Stomach (tissue), 9 donors: ENCODE results near the gene EBF3. TPM values are rescaled to one million over a fixed set of nuclear protein-coding genes. Genes with fewer than 3 reads are reported as not detected.

Experiments
- DNase-seq, 2 donors: peaks; one replicate each; pipeline versions ENCODE4 v3.0.0 to v3.0.0-alpha.2; 2013 to 2019
- H3K27ac ChIP-seq, 5 donors: fragments of 200-600 bp in 4 of 5; sonication (generic) in 4 of 5; one replicate each; pipeline ENCODE4 v1.5.1; 2013 to 2019; ENCODE audit warnings: mild to moderate bottlenecking in 1 of 5, moderate library complexity in 1 of 5
- H3K27me3 ChIP-seq, 3 donors: fragments of 200-600 bp; sonication (generic); one replicate each; pipeline ENCODE4 v1.5.1; 2017 to 2019; ENCODE audit warnings: mixed run types in 1 of 3
- H3K36me3 ChIP-seq, 4 donors: fragments of 200-600 bp; sonication (generic); 1 replicate in 3 of 4; 2 replicates in 1 of 4; pipeline ENCODE4 v1.5.1; 2016 to 2019
- H3K4me1 ChIP-seq, 4 donors: fragments of 200-600 bp; sonication (generic); one replicate each; pipeline ENCODE4 v1.5.1; 2016 to 2019
- H3K4me3 ChIP-seq, 4 donors: fragments of 200-600 bp; sonication (generic) in 3 of 4; one replicate each; pipeline ENCODE4 v1.5.1; 2016 to 2019; ENCODE audit warnings: mild to moderate bottlenecking in 1 of 4
- H3K9me3 ChIP-seq, 4 donors: fragments of 200-600 bp; sonication (generic); one replicate each; pipeline ENCODE4 v1.5.1; 2016 to 2019
- CTCF ChIP-seq, 7 experiments: fragments of 450-650 bp in 4 of 7; fragments of 200-600 bp in 3 of 7; sonication (generic) in 3 of 7; IDR thresholded peaks; one replicate each; pipeline ENCODE4 v1.5.1; 2016 to 2019; ENCODE audit warnings: antibody characterized with exemption in 7 of 7, control low read depth in 2 of 7, mild to moderate bottlenecking in 1 of 7
- EP300 ChIP-seq: sonication (generic); formaldehyde crosslinking; IDR thresholded peaks from one replicate; pipeline ENCODE4 v1.6.1; 2017; ENCODE audit warnings: antibody characterized with exemption
- POLR2A ChIP-seq, 4 donors: fragments of 450-650 bp; IDR thresholded peaks; one replicate each; pipeline ENCODE4 v1.6.1; 2016; ENCODE audit warnings: antibody characterized with exemption in 4 of 4, control low read depth in 2 of 4, mild to moderate bottlenecking in 1 of 4, moderate library complexity in 1 of 4
- POLR2AphosphoS5 ChIP-seq, 3 donors: sonication (generic); formaldehyde crosslinking; IDR thresholded peaks; one replicate each; pipeline ENCODE4 v1.6.1; 2016; ENCODE audit warnings: antibody characterized with exemption in 3 of 3
- WGBS, 5 donors: extraction: QIAGEN DNeasy Blood & Tissue Kit in 3 of 5; methylation state at CpG; one replicate each; pipeline versions ENCODE4 v1.1.5 to v1.1.7; 2013 to 2018; 5-methylcytosine and 5-hydroxymethylcytosine counted together
- intact Hi-C: fragments of 100-400 bp; cut with DNase I; formaldehyde crosslinking; loops from one replicate; pipeline ENCODE4 v1.15.1; 2023; ENCODE audit warnings: low total_unique reads
- polyA plus RNA-seq, 3 donors: library from polyadenylated mRNA; stranded (reverse); fragments of 200-250 nt; gene quantifications; one replicate each; pipeline ENCODE4 v1.2.3, GENCODE V29; 2013
- total RNA-seq, 5 donors: library from RNA; depleted of rRNA; stranded (reverse); fragments of >200 nt; gene quantifications; one replicate each; pipeline versions ENCODE4 v1.1.0 to v1.2.3, GENCODE V29; 2014 to 2016
- donor health status: healthy with polysubstance abuse.
- donor health status: Bipolar disorder and iron deficiency.
- donor health status: healthy.

The EBF3 gene
- total and polyA plus RNA-seq, 8 donors: 0.19 to 7.3 (median 0.58) TPM; not detected in 3

- no peaks in the 10 kb centered on the region for H3K36me3 ChIP-seq
- WGBS, 5 donors: 35 to 52% (median 40%) methylated on average over 7 of the region's 7 CpGs
- H3K27me3 ChIP-seq: peaks cover 0 to 14% (median 0%) of the 10 kb centered on the region in 3 donors
- peaks cover 0 to 7% (median under 1%) of the 10 kb centered on the region in 4 donors for H3K9me3 ChIP-seq
- H3K4me1 ChIP-seq: no peaks in the 10 kb centered on the region
- H3K27ac ChIP-seq: no peak overlapping the region
- no peak overlapping the region for H3K4me3 ChIP-seq
- TF ChIP-seq POLR2AphosphoS5 (IDR thresholded peaks at IDR 0.05) (no peak), CTCF (IDR thresholded peaks at IDR 0.05) (no peak), EP300 (no peak), POLR2A (IDR thresholded peaks at IDR 0.05) (no peak)
- intact Hi-C loops: no loop called here
- no peak for DNase-seq
Measured at GRCh38 chr10:129812398-129812797, 151.7 kb downstream of the EBF3 start.

- no peaks in the 10 kb centered on the region for H3K36me3 ChIP-seq
- no peak for DNase-seq
- H3K4me1 ChIP-seq: no peaks in the 10 kb centered on the region
- H3K9me3 ChIP-seq: peaks cover 0 to 10% (median 4%) of the 10 kb centered on the region in 4 donors
- H3K27me3 ChIP-seq: peaks cover 0 to 14% (median 0%) of the 10 kb centered on the region in 3 donors
- intact Hi-C loops: no loop called here
- no peak overlapping the region for H3K4me3 ChIP-seq
- H3K27ac ChIP-seq: no peak overlapping the region
- TF ChIP-seq POLR2AphosphoS5 (IDR thresholded peaks at IDR 0.05) (no peak), POLR2A (IDR thresholded peaks at IDR 0.05) (no peak), CTCF (IDR thresholded peaks at IDR 0.05) (no peak), EP300 (no peak)
- WGBS, 5 donors: 81 to 98% (median 94%) methylated on average over 8 to 9 of the region's 9 CpGs
Measured at GRCh38 chr10:129811208-129811607, 152.9 kb downstream of the EBF3 start.

GRCh38 chr10:129809841-129810240 is 154.2 kb downstream of the EBF3 start:
- DNase-seq: no peak
- TF ChIP-seq EP300 (no peak), CTCF (IDR thresholded peaks at IDR 0.05) (no peak), POLR2AphosphoS5 (IDR thresholded peaks at IDR 0.05) (no peak), POLR2A (IDR thresholded peaks at IDR 0.05) (no peak)
- Histone ChIP-seq H3K27ac (no peak overlapping the region), H3K9me3 (peaks cover 2 to 21% (median 17%) of the 10 kb centered on the region in 4 donors), H3K36me3 (no peaks in the 10 kb centered on the region), H3K4me3 (no peak overlapping the region), H3K4me1 (no peaks in the 10 kb centered on the region), H3K27me3 (peaks cover 0 to 14% (median 0%) of the 10 kb centered on the region in 3 donors)
- intact Hi-C loops: no loop called here
- WGBS, 5 donors: 85 to 93% (median 89%) methylated on average over 13 of the region's 13 CpGs

- peaks cover 0 to 14% (median 0%) of the 10 kb centered on the region in 3 donors for H3K27me3 ChIP-seq
- H3K9me3 ChIP-seq: peaks cover 2 to 22% (median 20%) of the 10 kb centered on the region in 4 donors
- no peaks in the 10 kb centered on the region for H3K4me1 ChIP-seq
- H3K4me3 ChIP-seq: no peak overlapping the region
- TF ChIP-seq POLR2AphosphoS5 (IDR thresholded peaks at IDR 0.05) (no peak), EP300 (no peak), POLR2A (IDR thresholded peaks at IDR 0.05) (no peak), CTCF (IDR thresholded peaks at IDR 0.05) (no peak)
- intact Hi-C loops: no loop called here
- 86 to 90% (median 89%) methylated on average over 9 of the region's 9 CpGs for WGBS, 5 donors
- no peak overlapping the region for H3K27ac ChIP-seq
- no peak for DNase-seq
- H3K36me3 ChIP-seq: no peaks in the 10 kb centered on the region
Measured at GRCh38 chr10:129809431-129809830, 154.6 kb downstream of the EBF3 start.
